Measurements from ENCODE around the gene GH1.

DNA sequence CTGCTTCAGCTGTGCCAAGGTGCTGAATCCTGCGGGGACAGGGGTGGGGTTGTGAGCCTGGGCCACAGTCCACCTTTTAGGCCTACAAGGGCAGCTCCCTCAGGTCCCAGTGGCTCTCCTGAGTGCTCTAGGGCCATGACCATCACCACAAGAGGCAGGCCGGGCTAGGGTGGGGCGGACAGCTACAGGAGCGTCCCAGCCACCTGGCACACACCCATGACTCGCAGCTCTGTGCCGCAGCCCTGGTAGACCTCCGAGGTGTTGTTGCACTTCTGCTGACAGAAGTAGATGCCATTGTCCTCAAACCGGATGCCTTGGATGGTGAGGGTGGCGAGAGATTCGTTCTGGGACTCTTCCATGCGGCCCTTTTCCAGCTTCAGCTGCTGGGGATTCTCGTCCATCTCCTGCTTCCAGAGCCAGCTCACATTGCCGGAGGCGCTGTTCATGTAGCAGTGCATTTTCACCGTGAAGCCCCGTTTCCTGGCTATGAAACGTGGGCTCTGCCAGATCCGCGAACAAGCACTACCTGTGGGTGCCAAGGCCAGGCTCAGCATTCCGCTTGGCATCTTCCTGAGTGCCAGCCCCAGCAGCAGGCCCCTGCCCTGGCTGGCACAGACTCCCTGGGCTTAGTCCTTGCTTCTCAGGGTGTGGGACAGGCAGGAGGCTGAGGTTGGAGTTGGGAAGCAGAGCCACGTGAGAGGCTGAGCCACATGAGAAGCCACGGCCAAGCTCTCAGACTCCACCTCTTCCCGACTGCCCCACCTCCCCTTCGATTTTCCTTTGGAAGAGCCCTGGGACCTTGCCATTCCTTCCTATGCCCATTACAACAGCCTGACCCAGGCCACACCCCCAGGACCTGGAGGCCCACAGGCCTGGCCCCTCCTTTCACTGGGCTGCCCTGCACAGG, 11.5 kb upstream of the GH1 start:
- TF ChIP-seq, protein P1, sequence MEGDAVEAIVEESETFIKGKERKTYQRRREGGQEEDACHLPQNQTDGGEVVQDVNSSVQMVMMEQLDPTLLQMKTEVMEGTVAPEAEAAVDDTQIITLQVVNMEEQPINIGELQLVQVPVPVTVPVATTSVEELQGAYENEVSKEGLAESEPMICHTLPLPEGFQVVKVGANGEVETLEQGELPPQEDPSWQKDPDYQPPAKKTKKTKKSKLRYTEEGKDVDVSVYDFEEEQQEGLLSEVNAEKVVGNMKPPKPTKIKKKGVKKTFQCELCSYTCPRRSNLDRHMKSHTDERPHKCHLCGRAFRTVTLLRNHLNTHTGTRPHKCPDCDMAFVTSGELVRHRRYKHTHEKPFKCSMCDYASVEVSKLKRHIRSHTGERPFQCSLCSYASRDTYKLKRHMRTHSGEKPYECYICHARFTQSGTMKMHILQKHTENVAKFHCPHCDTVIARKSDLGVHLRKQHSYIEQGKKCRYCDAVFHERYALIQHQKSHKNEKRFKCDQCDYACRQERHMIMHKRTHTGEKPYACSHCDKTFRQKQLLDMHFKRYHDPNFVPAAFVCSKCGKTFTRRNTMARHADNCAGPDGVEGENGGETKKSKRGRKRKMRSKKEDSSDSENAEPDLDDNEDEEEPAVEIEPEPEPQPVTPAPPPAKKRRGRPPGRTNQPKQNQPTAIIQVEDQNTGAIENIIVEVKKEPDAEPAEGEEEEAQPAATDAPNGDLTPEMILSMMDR (IDR thresholded peaks at IDR 0.05 in 2 of 3, conservative IDR thresholded peaks at IDR 0.05 in 1 of 3; ENCODE audit: insufficient read depth in 2 of 3, low read depth in 1 of 3, low read length in 3 of 3): no peak
- no peak for TF ChIP-seq EP300 (IDR thresholded peaks at IDR 0.05; ENCODE audit: low read length)
- no peak for TF ChIP-seq TEAD4 (IDR thresholded peaks at IDR 0.05; ENCODE audit: low read length)
- no peak for TF ChIP-seq TEAD4 (CRISPR knock-in tag; IDR thresholded peaks at IDR 0.05; ENCODE audit: borderline replicate concordance)
- no peak for TF ChIP-seq ETV6 (IDR thresholded peaks at IDR 0.05; ENCODE audit: borderline replicate concordance in 1 of 2, low read depth in 2 of 2, low read length in 1 of 2)
- TF ChIP-seq ETV6 (CRISPR knock-in tag; IDR thresholded peaks at IDR 0.05; ENCODE audit: borderline replicate concordance): no peak
- no peak for TF ChIP-seq CHD2 (IDR thresholded peaks at IDR 0.05; ENCODE audit: low read depth, low read length)
- TF ChIP-seq GATA2 (CRISPR knock-in tag; IDR thresholded peaks at IDR 0.05): no peak
- no peak for TF ChIP-seq ZNF589 (CRISPR knock-in tag; IDR thresholded peaks at IDR 0.05; ENCODE audit: low read depth)
- TF ChIP-seq POLR2A (conservative IDR thresholded peaks at IDR 0.05): no peak
- TF ChIP-seq, protein P2, sequence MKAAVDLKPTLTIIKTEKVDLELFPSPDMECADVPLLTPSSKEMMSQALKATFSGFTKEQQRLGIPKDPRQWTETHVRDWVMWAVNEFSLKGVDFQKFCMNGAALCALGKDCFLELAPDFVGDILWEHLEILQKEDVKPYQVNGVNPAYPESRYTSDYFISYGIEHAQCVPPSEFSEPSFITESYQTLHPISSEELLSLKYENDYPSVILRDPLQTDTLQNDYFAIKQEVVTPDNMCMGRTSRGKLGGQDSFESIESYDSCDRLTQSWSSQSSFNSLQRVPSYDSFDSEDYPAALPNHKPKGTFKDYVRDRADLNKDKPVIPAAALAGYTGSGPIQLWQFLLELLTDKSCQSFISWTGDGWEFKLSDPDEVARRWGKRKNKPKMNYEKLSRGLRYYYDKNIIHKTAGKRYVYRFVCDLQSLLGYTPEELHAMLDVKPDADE (conservative IDR thresholded peaks at IDR 0.05; ENCODE audit: control insufficient read depth, low read depth, low read length): no peak
- no peak for TF ChIP-seq ZNF707 (CRISPR knock-in tag; conservative IDR thresholded peaks at IDR 0.05)
- no peak for TF ChIP-seq ADNP (tag; IDR thresholded peaks at IDR 0.05)

All from K562 (cell line).